Loucy (cell line): ENCODE results near the gene ETV3L.

Experiments used
- CTCF ChIP-seq: fragments of 200-600 bp; sonication (generic); conservative IDR thresholded peaks from 2 replicates; pipeline ENCODE4 v1.5.1; 2014; ENCODE audit warnings: mild to moderate bottlenecking, antibody characterized with exemption, low read length
- EZH2phosphoT487 ChIP-seq: fragments of 200-600 bp; IDR thresholded peaks from 2 replicates; pipeline ENCODE4 v1.6.1; 2018; ENCODE audit warnings: antibody characterized with exemption, mild to moderate bottlenecking, moderate library complexity, borderline replicate concordance

GRCh38 chr1:157134442-157134841 is 34.8 kb upstream of the ETV3L start:
- TF ChIP-seq CTCF (no peak), EZH2phosphoT487 (no peak)
